ENCODE results near the gene ABO.
A peak's percentile ranks its signal among the peaks of the same experiment; 100 is the strongest.
"Not testable (repeated sequence)": the region's sequence is repeated elsewhere in the genome, so short reads cannot be mapped to it uniquely, and the experiment has no call there.

The ABO gene

GRCh38 chr9:133239533-133240090 lies 35.4 kb downstream of the ABO start:
- no peak for DNase-seq

GRCh38 chr9:133238851-133239532 lies 36.0 kb downstream of the ABO start:
- DNase-seq = peak; percentile 59 to 61

- DNase-seq = peak; percentile 28 to 33
Observed at GRCh38 chr9:133238272-133238850, 36.6 kb downstream of the ABO start.

- DNase-seq = no peak
Observed at GRCh38 chr9:133237035-133237731, 37.8 kb downstream of the ABO start.

DNA sequence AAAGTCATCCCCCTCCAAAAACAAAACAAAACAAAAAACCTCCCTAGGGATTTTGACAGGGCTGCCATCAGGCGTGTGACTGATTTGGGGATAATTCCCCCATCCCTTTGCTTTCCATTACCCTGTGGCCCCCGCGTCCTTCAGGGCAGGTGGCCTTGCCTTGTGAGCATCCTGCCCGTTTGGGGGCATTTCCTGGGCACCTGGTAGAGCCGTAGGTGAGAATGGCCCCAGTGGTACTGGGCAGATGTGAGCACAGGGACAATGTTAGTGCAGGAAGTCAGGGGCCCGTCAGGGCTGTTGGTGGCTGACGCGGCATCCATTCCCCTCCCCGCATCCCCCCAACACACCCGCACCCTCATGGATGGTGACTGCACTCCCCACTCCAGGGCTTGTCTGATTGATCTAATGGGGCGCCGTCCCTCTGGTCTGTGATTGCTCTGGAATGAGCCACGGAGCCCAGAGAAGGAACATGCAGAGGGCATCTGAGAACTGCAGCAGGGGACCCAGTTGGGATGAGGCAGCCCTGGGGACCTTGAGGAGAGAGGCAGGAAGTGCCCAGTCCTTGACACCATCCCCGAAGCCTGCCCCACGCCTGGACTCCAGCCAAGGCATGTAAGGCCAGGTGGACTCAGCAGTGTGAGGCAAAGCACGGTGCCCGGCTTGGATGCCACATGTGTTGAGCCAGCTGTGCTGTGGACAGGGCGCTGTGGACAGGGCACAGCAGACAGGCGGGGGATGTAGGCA lies 38.5 kb downstream of the ABO start:
- not testable (repeated sequence) for DNase-seq

- no peak for DNase-seq
Observed at GRCh38 chr9:133235549-133236222, 39.3 kb downstream of the ABO start.

DNA sequence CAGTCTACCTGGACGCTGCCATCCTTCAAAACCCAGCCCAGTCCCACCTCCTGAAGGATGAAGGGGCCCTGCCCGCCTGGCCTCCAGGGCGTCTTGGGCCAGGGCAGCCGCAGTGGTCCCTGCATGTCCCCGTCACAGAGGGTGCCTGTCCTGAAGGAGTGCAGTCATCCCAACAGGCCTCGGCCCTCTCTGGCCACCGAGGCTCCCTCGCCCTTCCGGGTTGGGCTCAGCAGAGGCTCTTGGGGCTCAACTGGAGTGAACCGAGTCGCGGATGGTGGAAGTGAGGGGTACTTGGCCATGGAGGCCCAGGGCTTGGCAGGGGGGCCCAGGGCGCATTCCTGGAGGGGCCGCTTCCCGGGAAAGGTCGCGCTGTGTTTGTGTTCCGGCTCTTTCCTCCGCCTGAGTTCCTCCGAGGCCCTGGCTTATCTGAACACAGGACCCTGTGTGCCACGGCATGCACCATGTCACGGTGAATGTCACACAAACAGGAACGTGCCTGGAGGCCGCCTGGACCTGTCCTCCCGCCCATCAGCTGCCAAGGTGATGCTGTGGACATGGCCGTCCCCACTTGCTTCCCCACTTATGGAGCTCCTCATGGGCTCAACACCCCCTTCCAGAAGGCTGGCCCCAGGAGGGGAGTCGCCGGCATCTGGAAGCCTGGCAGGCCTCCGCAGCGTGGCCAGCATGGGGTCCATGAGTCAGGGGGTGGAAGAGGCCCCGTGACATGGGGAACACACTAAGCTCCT lies 40.3 kb downstream of the ABO start:
- DNase-seq = no peak

DNA sequence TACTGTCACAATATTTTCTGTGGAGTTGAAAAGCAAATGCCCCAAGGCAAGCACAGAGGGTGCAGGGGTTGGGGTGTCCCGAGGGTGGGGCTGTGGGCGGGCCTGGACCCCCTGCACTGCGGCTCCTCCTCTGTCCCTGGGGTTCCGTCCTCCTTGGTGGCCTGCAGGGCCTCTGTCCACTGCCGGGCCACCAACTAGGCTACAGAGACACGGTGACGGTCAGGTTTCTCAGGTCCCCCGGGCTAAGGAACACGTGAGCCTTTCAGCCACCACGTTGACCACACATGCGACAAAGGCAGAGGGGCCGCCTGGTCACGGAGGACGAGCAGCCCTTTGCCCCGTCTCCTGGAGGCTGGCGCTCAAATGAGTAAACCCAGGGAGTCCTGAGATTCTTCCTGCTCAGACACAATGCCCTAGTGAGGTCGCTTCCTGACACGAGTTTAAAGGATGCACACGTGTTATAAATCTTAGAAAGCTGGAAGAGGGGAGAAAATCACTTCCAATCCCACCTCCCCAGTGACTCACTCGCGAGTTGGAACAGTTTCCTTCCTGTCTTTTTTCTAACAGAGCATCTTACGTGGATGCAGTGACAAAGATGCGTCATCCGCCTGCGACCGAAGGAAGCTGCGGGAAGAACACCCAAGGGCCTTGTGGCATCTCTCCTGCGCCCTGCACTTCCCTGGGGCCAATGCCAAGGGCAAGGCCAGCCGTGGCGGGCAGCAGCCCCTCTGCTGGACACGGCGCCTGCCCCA lies 41.1 kb downstream of the ABO start:
- no peak for DNase-seq

DNA sequence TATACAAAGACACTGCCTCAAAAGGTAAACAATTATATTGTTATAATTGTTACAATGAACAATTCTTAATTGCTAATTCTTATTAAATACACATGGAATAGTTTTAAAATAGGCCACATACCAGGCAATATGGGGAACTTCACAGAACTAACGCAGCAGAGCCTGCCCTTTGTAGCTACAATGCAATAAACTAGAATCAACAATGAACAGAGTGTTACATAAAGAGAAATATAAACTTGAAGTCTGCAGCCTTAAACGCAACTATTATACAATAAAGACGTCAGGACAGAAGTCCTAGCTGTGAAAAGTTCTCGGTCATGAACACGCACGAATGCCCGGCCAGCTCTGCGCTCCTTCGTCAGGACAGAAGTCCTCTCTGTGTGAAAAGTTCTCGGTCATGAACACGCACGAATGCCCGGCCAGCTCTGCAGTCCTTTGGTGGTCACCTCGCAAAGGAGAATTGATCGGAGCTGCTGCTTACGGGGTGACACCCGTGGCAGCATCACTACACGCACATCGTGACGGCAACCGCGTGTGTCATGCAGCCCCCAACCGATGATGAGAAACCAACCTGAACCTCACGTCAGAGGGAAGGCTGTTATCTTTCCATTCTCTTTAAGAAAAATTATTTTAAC lies 43.0 kb downstream of the ABO start:
- DNase-seq = not testable (repeated sequence)

DNA sequence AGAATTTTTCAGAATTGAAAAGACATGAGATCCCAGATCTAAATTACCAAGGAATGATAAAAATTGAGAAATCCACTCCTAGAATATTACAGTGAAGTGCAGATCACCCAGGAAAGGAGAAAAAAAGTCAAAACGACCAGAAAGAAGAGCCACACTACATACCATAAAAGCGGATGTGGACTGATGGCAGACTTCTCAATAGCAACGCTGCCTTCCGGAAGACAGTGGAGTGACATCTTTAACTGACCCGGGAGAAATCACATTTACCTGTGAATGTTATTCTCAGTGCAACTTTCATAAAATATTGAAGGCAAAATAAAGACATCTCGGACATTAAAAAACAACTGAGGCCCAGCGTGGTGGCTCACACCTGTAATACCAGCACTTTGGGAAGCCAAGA lies 44.5 kb downstream of the ABO start:
- DNase-seq = not testable (repeated sequence)

DNA sequence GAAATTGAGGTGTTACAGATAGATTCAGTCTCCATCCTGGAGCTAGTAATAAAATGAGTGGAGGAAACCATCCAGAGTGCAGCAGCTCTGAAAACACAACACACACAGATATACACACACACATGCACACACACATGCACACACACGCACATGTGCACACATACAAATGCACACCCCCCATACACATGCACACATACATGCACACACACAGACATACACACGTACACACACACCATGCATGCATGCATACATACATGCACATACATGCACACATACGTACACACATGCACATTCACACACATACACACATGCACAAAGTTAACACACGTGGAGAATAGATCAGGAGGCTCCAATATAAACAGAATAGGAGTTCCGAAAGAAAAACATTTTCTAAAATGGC lies 44.9 kb downstream of the ABO start:
- no peak for DNase-seq

GRCh38 chr9:133228474-133229193 lies 46.4 kb downstream of the ABO start:
- not testable (repeated sequence) for DNase-seq

- not testable (repeated sequence) for DNase-seq
Observed at GRCh38 chr9:133227996-133228395, 47.0 kb downstream of the ABO start.

GRCh38 chr9:133227242-133227860 lies 47.6 kb downstream of the ABO start:
- DNase-seq = no peak

DNA sequence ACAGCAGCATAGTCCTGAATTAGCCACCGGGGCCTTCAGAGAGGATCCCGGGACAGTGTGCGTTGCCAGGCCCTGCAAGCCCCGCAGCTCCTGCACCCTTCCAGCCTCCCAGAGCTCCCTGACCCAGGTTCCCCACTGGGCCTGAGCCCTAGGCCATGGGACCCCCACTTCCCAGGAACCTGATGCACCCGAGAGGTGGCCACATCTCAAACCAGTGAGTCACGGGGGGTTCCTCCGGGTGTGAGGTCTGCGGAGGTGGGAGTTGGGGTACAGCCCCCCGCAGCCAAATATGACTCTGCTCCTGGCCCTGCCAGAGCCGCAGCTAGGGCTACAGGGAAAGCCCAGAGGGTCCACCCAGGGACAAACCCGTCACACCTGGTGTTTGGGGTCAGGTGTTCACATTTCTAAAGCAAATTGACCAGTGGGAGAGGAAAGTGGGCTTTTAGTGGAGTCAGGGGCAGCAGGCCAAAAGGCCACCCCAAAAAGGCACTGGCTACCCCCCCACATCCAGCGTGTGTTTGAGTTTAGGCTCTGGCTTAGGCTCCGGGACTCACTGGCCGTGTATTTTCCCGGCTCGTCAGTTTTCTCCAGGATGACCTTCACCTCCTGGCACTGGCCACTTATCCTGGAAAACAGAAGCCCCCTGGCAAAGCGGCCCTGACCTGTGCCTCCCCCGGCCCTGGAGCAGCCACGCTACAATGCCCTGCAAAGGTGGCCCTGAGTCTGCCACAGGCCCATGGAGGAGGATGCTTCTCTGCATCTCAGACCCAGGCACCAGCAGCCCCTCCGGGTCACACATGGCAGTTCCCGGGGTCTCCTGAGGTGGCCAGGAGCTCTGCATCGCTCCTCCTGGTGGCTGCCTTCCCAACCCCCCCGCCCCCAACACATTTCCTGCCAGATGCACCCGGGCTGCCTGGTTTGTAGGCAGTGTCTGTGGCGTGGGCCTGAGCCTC lies 48.5 kb downstream of the ABO start:
- no peak for DNase-seq

DNA sequence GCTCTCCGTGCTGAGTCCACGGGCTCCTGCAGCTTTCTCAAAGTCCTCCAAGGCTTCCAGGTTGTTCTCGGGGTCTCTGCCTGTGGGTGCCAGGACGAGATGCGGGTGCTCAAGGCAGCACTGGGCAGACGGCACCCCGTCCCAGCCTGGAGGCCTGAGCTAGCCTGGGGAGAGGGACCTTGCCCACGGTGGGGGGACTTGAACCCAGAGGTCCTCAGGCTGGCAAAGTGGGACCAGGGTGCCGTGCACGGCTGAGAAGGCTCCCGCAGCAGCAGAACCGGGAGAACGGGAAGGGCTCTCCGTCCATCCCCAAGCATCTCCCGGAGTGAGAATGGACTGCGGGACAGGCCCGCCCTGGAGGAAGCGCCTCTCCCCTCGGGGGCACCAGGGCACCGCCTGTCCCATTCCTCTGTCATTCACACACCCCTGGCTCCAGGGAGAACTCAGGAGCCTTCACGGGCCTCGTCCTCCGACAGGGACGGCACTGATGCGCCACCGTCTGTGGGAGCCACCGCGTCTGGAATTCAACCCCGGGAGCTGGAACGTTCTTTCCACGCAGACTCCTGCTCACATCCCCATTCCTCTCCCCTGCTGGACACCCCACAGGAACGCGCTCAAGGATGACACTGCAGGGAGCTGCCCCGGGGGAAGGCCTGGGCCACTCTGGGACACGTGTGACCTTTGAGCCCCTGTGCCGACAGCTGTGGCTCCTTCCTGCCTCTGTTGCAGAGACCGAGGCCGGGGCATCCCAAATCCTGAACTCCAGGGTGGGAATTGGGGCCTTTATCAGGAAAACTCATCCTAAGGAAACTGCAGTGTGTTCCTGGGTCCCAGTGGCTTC lies 49.6 kb downstream of the ABO start:
- no peak for DNase-seq

DNA sequence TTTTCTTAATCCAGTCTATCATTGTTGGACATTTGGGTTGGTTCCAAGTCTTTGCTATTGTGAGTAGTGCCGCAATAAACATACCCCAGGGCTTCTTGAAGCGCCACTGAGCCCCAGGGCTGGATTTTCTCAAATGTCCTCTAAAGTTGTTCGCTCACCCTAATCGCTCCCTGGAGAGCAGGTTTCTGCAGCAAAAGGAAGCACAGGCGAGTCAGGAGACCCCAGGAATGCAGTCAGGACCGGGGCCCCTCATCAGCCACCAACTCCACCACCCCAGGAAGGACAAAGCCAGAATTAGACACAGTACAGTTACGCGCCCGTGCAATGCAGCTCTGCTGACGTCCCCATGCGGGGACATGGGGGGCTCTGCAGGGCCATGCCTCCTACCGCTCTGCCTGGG lies 50.2 kb downstream of the ABO start:
- no peak for DNase-seq

Measured in stimulated activated CD4-positive, alpha-beta T cell treated with anti-CD3 and anti-CD28 coated beads, Interleukin-4, amount 100 ng/mL, for 4 hours (primary cell).